Activated effector memory CD4-positive, alpha-beta T cell treated with anti-CD3 and anti-CD28 coated beads, Interleukin-2, amount 50 U/mL, for 16 hours (primary cell): ENCODE data around the gene EIF1.
"Not testable (repeated sequence)": the region's sequence is repeated elsewhere in the genome, so short reads cannot be mapped to it uniquely, and the experiment has no call there.

ENCODE experiments used
- DNase-seq: peaks from one replicate; pipeline ENCODE4 v3.0.0-alpha.2; 2020

EIF1 gene

DNA sequence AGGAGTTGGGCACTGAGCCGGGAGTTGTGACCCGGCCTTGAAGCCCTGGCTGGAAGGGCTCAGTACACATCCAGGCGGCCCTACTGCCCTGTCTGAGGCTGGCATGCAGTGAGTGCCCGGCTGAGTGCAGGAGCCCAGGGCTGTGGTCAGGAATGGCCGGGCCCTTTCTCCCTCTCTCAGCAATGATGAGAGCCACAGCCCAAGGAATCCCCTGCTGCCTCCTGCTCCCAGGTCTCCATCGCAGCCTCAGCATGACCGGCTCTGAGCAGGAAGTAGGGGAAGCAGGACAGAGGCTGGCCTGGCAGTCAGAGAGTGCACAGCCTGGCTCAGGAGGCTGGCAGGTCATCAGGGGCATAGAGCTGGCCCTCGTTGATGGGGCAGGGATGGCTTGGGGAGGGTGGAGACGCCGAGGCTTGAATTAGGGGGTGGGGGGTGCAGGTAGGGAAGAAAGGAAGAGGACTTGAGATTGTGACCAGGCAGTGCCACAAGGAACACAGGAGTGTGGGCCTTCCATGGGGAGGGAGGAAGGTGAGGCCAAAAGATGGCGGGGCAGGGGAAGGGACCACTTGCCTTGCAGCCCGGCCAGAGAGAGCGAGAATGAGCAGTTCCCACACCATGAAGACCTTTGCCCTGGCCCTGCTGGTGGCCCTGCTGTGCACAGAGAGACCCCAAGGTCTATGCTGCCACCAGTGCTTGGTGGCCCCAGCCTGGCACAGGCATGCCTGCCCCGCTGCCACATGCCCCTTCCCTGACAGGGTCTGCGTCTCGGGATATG lies 32.2 kb upstream of the EIF1 start:
- DNase-seq = no peak

DNA sequence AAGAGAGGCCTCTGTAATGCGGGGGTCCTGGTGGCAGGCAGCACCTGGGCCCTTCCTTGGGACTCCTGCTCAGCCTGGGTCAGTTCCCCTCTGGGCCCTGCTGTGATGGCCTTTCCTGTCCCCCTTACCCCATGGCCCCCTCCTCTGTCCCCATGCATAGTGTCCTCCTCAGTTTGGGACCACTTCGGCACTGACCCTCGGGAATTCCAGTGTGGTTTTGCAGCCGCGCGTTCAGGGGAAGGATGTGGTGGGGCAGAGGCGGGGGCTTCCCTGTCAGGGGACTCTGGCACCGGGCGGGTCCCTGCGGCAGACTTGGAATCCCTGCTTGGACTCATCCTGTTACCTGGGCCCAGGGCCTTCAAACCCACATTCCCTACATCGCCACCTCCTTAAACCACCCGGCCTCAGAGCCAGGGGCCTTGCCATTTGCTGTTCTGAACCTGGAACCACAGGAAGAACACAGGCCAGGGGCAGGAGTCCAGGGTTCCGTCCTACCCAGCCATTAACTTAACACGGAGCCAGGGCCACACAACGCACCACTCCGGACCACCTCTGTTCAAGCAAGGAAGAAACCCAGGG lies 31.4 kb upstream of the EIF1 start:
- DNase-seq = no peak

GRCh38 chr17:41657936-41658335 lies 30.7 kb upstream of the EIF1 start:
- no peak for DNase-seq

GRCh38 chr17:41658846-41659245 lies 29.8 kb upstream of the EIF1 start:
- DNase-seq = no peak

DNA sequence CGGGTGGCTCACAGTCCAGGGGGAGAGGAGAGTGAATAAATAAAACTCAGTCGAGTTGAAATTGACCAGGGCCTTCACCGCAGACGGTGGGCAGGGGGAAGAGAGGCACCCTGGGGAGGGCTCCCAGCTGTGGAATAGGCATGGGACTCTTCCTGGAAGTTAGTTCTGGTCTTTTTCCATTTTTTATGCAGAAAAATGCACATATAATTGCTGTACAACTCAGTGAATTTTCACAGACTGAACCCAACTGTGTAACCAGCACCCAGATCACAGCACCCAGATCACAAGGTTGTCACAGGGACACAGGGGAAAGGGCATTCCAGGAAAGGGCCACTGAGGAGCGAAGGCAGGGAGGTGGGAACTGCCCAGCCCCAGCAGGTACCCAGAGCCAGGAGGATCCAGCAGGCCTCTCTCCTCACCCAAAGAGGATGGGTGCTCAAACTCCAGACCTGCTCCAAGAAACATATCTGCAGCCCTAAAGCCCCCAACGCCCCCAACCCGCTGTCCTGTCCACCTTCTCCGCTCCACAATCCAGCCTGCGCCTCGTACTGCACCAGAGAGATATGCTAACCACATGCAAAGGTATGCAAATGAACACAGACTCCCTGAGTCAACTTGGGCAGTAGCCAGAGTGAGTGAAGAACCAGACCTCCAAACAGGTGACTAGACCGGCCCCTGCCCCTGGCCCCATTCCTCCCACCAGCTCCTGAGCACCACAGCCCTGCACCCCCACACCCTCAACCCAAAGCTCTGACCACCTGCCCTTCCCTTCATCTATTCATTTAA lies 29.1 kb upstream of the EIF1 start:
- DNase-seq = no peak

DNA sequence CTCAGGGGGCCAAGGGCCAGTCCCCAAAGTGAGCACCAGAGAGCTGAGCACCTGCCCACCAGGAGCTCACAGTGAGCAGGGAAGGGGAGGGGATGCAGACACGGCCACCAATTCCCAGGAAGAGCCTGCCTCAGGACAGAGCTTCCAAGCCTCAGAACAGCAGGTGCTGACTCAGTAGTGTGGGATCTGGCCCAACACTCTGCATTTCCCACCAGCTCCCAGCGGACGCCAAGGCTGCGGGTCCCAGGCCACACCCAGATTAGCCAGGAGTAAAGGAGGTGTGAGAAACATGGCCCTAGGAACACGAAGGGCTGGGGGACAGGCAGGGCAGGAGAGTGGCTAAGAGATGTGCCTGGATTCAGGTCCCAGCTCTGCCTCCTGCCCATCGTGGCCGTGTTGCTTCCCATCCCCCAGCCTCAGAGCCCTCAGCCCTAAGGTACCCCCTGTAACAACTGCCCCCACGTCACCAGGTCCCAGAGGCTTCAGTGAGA lies 28.4 kb upstream of the EIF1 start:
- no peak for DNase-seq

DNA sequence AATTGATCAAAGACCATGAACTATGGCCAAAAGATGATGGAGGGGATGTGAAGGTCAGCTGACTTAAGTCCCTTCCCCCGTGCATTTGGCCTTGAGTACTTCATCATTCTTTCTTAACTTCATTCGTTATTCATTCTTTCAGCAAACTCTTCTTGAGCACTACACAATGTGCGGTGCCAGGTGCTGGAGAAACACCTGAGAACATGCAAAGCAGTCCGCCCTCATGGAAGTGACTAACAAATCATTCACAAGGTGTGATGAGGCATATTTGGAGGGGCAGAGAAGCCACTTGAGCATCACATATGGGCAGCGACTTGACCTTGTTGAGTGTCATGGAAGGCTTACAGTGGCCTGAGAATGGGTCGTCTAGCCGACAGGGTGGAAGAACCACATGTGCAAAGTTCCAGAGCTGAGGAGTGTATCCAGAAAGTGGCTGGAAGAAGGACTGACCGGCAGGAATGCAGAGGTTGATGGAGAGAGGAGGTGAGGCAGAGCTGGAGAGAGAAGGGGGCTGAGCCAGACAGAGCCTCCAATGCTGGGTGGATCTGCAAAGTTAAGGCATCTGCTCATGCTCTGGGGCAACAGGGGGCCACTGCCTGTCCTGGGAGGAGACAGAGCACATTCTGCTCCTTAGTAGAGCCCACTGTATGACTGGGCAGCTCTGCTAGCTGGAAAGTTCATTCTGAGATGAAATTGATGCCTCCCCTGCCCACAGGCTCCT lies 25.1 kb upstream of the EIF1 start:
- no peak for DNase-seq

- no peak for DNase-seq
Measured at GRCh38 chr17:41664172-41664457, 24.6 kb upstream of the EIF1 start.

GRCh38 chr17:41664587-41665565 lies 23.8 kb upstream of the EIF1 start:
- no peak for DNase-seq

GRCh38 chr17:41665566-41666236 lies 23.0 kb upstream of the EIF1 start:
- peak; percentile 97 for DNase-seq

- peak; percentile 92 for DNase-seq
Measured at GRCh38 chr17:41666237-41666641, 22.4 kb upstream of the EIF1 start.

DNA sequence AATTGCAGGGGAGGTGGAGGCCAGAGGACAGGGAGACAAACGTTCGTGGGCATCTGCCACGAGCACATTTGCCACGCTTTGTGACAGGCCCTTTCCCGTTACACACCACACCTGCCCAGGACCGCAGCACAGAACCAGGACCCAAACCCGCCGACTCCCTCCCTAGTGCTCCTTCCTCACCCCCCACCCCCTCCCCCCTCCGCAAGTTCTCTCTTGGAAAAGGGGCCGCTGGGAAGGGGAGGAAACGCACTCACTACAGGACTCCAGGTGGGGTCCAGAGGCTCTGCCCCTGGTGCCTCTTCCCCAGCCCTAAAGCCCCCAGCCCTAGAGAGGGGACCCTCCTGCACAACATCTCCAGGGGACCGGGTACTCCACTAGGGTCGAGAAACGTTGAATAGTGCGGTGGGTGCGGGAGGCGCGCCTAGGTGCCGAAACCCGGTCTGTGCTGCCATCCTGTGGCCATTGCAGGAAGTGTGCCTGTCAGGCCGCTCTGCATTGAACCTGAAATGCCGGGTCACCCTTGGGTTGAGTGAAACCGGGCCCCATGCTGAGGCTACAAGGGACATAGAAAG lies 21.9 kb upstream of the EIF1 start:
- peak; percentile 95 for DNase-seq

DNA sequence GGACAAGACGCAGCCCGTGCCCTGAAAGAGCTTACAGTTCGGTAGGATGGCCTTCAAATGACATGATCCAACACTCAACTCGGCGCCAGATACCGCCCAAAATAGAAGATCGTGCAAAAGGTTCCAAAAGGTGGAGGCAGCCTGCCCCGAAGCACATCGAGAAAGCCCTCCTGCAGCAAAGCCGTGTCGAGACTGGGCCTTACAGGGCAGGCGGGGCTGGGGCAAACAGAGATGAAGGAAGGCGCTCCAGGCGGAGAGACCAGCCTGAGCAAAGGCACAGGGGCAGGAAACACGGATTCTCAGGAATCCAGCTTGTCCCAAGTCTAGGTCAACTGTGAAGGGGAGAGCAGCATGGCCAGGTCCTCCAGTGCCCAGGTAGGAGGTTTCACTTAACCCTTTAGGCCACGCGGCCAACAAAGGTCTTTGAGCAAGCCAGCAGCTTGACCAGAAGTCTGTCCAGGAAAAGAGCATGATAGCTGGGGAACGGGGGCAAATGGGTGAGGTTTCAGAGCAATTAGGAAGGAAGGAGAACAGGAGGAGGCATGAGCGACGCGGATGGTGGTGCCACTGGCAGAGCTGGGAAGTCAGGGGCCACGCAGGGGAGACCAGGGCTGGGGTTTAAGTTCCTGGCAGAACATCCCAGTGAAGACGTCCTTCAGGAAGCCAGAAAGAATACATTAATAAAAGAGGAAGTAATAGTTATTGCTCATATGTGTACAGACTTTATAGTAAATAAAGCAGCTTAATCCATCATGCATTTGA lies 21.2 kb upstream of the EIF1 start:
- no peak for DNase-seq

DNA sequence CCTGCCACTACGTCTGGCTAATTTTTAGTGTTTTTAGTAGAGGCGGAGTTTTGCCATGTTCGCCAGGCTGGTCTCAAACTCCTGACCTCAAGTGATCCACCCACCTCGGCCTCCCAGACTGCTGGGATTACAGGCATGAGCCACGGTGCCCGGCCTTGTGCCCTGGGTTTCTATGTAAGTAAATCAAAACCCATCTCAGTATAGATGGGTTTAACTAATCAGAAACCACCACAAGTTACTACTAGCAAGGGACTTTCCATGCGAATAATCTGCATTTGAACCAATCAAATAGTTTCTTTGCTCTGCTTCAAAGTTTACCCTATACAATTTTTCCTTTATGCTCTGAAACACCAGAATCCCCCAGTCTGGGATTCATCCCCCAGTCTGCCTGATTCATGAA lies 16.5 kb upstream of the EIF1 start:
- no peak for DNase-seq

DNA sequence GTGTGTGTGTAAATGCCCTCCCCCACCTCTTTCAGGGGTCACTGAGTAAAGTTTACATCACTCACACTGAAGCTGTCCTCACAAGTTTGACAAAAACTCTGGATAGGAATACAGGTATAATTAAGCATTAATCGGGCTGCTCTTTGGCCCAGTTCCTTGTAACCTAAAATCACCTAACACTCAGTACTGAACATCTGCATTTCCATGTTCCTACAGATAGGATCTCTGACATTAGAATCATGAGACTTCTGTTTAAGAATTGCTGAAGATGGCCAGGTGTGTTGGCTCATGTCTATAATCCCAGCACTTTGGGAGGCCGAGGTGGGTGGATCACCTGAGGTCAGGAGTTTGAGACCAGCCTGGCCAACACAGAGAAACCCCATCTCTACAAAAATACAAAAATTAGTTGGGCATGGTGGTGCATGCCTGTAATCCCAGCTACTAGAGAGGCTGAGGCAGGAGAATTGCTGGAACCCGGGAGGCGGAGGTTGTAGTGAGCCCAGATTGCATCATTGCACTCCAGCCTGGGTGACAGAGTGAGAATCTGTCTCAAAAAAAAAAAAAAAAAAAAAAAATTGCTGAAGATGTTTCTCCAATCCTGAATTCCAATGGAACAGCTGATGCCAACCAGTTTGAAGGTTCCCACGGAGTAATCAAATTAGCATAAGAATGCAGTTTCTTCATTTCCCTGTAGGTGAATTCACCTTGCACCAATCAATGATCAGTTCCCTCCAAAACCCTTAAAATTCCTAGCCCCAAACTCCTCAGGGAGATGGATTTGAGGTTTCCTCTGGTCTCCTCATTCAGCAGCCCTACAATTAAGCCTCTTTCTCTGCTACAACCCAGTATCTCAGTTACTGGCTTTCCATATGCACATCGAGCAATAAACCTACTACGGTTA lies 13.3 kb upstream of the EIF1 start:
- not testable (repeated sequence) for DNase-seq

GRCh38 chr17:41676058-41676419 lies 12.6 kb upstream of the EIF1 start:
- no peak for DNase-seq

GRCh38 chr17:41678411-41678906 lies 10.2 kb upstream of the EIF1 start:
- no peak for DNase-seq

- DNase-seq = peak; percentile 79
Measured at GRCh38 chr17:41678907-41679739, 9.6 kb upstream of the EIF1 start.
